ENCODE data around the gene ESPN.

- no peak for TF ChIP-seq CTCF (IDR thresholded peaks at IDR 0.05)
- no peak for TF ChIP-seq POLR2AphosphoS5 (IDR thresholded peaks at IDR 0.05; ENCODE audit: low read depth, low read length)
- no peak for TF ChIP-seq REST (IDR thresholded peaks at IDR 0.05; ENCODE audit: insufficient read depth in 1 of 2, low read depth in 2 of 2, low read length in 1 of 2)
- TF ChIP-seq SIN3A (IDR thresholded peaks at IDR 0.05; ENCODE audit: borderline replicate concordance, insufficient read depth, low read depth, low read length), result no peak
Measured at GRCh38 chr1:6509919-6510291, 85.3 kb downstream of the ESPN start.

Measured in Panc1 (cell line).